H54 (cell line): Measurements from ENCODE around the gene ITPR1.

Experiments
- DNase-seq: peaks from one replicate; pipeline ENCODE4 v3.0.0; 2011; ENCODE audit warnings: low spot score, mixed read lengths; ENCODE audit not compliant: insufficient read length
- FAIRE-seq: peaks from 3 replicates; lab custom pipeline; 2011; peaks lifted over from hg19 to GRCh38; lab: Jason Lieb, UNC
- POLR2A ChIP-seq: IDR thresholded peaks from 2 replicates; pipeline ENCODE4 v1.6.1; 2011; ENCODE audit warnings: low read depth, mild to moderate bottlenecking, low read length

ITPR1 gene

DNA sequence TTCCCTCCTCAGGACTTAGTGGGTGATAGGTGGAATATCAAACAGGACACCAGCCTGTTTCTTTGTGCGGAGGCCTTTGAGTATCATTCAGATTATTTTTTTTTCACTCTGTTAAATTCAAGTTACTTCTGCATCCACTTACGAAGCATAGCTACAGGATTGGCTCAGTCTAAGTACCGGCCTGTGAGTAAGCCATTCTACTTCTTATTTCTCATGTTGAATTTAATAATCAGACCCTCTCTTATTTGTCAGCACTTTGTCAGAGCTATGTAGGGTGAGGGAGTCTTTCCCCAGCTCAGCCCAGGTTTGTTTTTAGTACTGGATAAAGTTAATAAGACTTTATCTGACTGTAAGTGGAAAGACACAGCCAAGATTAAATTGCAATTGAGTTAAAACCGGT lies 54.7 kb downstream of the ITPR1 start:
- DNase-seq, result no peak
- FAIRE-seq, result no peak

DNA sequence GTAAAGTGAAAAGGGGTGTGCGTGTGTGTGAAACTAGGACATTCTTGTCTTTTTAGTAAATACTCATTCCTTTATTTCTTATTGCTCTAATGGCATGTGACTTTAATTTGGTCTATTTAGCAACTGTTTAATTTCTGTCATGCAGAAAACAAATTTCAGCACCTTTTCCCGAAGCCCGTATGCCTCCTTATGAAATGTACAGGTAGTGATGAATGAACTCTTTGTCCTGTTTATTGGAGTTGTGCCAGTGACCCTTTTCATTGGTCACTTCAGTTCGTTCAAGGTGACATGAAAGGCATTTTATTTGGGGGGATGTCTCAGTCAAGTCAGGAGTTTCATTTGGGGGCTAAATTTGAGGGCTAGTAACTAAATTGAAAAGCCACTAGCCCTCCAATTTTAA lies 55.2 kb downstream of the ITPR1 start:
- no peak for DNase-seq
- TF ChIP-seq POLR2A, result no peak
- FAIRE-seq, result no peak

More for the DNA sequence above, 54.7 kb downstream of the ITPR1 start:
- TF ChIP-seq POLR2A, result no peak

DNA sequence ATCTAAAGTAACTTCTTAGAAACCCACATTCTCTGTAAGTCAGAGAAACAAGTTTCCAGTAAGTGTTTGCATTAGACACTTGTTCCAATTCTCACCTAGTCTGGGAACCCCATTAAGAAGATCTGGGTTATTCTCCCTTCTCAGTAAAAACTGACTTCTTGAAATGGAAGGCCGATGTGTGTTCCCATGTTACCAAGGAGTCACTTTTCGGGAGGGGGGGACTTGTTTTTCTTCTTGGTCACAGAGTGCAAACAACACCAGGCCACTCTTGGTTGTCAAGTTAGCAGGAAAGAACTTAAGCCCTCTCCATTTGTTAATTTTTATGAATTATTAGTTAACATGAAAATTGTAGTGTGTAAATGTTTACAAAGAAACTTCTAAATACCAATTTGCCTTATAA lies 55.6 kb downstream of the ITPR1 start:
- TF ChIP-seq POLR2A, result no peak
- FAIRE-seq (no peak), DNase-seq (no peak)

GRCh38 chr3:4549896-4550295 lies 56.7 kb downstream of the ITPR1 start:
- no peak for TF ChIP-seq POLR2A
- DNase-seq (no peak), FAIRE-seq (no peak)

DNA sequence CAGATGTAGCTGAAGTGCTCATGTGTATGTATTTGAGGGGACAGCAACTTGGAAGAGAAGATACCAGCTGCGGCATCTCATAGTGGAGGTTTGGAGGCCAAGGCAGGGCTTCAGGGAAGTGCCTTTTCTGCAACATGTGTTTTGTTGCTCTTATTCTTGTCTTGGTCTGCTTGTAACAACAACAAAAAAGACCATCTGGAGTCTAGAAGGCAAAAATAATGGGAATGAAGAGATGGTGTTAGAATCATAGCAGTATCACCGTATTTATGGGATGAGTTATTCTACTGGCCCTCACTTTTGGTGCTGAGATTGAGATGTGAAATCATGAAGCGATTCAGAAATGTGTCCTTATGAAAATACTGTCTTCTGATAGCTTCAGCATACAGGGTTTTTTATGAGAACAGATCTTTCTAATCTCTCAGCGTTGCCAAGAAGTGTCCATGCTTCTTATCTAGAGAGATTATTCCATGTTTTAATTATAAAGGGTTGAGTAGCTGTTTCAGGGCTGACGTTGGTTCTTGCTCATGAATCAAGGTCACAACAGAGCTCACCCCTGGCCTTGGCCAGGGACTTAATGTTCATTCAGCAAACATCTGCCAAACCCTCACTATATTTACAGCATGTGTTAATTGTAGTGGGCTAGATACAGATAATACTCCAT lies 58.0 kb downstream of the ITPR1 start:
- no peak for TF ChIP-seq POLR2A
- no peak for FAIRE-seq
- no peak for DNase-seq

DNA sequence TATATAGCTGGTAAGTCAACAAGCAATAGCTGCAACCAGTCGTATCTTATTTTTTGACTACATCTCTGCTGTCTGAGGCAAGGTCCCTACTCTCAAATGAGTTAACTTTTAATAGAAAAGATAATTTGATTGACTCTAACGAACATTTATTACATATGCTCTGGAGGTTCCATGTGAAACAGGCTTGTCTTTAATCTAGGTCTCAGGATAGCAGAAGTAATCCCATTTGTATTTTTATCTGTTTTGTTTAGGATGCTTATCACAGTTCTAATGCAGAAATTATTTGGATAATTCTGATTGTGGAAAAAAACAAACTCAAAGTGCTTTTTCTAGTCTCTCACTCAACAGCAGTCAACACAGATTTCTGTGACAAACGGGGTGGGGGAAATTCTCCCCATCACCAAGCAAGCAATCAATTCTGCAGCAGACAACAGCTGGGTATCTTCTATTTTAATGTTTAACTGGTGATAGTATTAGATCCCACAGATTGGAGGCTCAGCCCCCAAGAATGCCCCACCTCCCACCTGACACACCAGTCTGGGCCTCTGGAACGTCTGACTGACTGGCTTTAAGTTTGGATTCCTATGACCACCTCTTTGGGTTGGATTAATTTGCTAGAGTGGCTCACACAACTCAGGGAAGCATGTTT lies 58.8 kb downstream of the ITPR1 start:
- no peak for FAIRE-seq
- DNase-seq, result no peak
- TF ChIP-seq POLR2A, result no peak

DNA sequence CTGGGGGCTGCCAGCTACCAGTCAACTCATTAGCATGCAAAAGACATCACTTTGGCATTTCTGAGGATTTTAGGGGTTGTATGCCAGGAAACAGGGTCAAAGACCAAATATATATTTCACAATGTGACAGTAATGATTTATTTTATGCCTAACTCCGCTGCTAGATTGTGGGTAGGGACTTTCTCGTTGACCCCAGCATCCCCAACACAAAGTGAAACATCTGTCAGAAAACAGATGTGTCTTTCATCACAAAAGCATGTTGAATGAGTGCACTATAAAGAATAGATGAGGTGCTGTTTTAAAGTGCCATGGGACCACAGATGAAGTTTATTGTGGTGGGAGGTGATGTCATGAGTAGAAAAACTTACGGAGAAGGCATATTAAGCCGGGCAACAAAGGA lies 59.7 kb downstream of the ITPR1 start:
- FAIRE-seq (no peak), DNase-seq (no peak)
- no peak for TF ChIP-seq POLR2A

DNA sequence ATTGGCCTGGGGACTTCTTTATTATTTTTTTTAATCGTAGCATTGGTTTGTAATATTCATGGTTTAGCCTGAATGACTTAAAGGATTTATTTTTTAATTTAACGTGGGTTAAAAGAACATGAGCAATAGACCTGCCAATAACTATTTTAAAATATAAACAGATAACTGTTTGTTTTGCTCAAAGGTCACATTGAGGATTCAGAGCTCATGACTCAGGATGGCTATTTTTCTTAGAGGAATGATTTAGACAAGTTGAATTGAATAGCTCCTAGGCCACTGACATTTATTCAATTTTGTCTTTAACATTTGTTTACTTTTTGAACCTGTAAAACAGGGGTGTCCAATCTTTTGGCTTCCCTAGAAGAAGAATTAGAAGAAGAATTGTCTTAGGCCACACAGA lies 68.5 kb downstream of the ITPR1 start:
- FAIRE-seq (no peak), DNase-seq (no peak)
- no peak for TF ChIP-seq POLR2A

- FAIRE-seq, result no peak
- no peak for TF ChIP-seq POLR2A
These were observed 69.4 kb downstream of the ITPR1 start for GRCh38 chr3:4562595-4562994.

GRCh38 chr3:4564270-4564669 lies 71.1 kb downstream of the ITPR1 start:
- DNase-seq, result no peak
- no peak for FAIRE-seq

More at GRCh38 chr3:4562595-4562994, 69.4 kb downstream of the ITPR1 start:
- DNase-seq, result no peak

DNA sequence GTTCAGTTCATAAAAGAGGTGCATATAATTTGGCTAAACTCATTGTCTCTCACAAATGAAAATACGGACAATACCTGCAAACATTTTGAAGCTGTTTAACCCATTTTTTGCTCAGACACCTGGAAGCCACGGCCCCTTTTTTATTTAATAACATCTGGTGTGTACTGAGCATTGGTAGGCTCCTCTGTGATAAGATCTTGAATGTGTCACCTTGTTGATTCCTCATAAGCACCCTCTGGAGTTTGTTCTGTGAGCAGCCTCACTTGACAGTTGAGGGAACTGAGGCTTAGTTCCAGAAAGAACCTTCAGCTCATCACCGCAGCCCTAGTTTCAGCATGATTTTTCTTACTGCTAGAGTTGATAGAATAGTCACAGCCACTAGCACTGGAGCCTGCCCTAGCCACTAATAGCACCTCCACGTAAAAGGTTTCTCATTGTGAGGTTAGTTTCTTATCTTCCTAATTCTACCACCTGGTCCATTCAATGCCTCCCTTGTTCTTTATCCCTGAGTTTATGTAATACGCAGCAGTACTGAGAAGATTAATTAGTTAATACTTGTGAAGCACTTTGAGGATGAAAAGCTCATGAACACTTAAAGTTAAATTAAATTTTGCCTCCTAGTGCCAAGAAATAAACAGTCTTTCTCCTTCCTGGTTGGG lies 71.9 kb downstream of the ITPR1 start:
- no peak for FAIRE-seq
- DNase-seq, result no peak
- no peak for TF ChIP-seq POLR2A

More at GRCh38 chr3:4564270-4564669, 71.1 kb downstream of the ITPR1 start:
- no peak for TF ChIP-seq POLR2A

- TF ChIP-seq POLR2A, result no peak
- FAIRE-seq, result no peak
- no peak for DNase-seq
These were observed 72.8 kb downstream of the ITPR1 start for GRCh38 chr3:4565809-4566501.

DNA sequence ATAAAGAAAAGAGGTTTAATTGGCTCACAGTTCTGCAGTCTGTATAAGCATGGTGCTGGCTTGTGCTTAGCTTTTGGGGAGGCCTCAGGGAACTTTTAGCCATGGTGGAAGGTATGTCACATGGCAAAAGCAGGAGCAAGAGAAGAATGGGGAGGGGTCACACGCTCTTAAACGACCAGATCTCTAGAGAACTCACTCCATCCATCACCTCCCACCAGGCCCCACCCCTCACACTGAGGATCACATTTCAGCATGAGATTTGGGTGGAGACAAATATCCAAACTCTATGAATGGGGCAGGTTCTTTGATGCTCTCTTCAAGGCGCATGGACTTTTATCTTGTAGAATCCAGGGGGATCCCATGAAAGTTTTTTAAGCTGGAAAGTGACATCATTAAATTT lies 75.7 kb downstream of the ITPR1 start:
- no peak for DNase-seq
- FAIRE-seq, result no peak
- no peak for TF ChIP-seq POLR2A

DNA sequence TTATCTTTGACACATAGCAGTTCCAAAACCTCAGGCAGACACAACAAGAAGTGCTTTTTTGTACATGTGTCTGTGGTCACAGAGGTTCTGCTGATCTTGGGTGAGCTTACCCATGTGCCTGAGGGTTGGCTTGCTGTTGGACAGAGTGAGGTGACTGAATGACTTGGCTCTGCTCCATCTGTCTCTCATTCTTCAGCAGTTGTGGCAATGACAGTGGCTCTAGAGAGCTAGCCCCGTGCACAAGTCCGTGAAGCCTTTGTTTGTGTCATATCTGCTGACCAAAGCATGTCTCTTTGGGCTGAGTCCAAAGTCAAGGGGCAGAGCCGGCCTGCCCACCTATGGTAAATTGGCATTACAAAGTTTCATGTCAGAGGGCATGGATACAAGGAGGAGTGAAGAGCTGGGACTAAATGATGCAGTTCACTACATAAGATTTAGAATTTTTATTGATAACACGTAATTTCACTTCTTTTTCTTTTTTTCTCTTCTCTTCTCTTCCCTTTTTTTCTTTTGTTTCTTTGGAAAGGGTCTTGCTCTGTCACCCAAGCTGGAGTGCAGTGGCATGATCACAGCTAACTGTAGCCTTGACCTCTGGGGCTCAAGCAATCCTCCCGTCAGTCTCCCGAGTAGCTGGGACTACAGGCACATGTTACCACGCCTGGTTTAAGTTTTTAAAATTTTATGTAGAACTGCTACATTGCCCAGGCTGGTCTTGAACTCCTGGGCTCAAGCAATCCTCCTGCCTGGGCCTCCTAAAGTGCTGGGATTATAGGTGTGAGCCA lies 77.9 kb downstream of the ITPR1 start:
- FAIRE-seq (no peak), DNase-seq (no peak)
- no peak for TF ChIP-seq POLR2A
